Measurements from ENCODE around the gene DMRTA1. TPM values are rescaled to one million over a fixed set of nuclear protein-coding genes. Genes with fewer than 3 reads are reported as not detected.

DMRTA1 gene
- total RNA-seq, result 0.92 TPM

DNA sequence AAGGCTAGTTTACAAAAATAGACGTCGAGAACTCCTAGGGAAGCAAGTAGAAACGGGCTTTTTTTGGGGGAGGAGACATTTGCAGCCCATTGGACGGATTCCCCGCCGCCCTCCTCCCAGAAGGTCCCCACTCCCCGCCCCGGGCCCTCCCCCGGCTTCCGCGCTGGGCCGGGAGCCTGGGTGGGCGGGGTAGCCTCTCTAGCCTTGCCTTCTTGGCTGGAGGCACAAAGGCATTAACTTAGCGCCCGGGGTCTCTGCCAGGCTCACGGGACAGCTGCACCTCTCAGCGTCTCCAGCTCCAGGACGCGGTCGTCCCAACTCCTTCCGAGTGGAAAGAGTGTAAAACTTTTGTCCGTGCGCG lies at the start of gene DMRTA1:
TSS of gene DMRTA1 (plus strand) at position 236 of the 361 bp plus-strand sequence. CDS start 242 bp downstream, outside the sequence.

Data from diencephalon (tissue), 1 donor.